H1 (cell line): ENCODE data around the gene SAT2. TPM values are rescaled to one million over a fixed set of nuclear protein-coding genes. Genes with fewer than 3 reads are reported as not detected.

Experiments used
- CHD1 ChIP-seq: IDR thresholded peaks from 2 replicates; pipeline ENCODE4 v1.6.1; 2012; ENCODE audit warnings: low read depth, low read length, improper control_type of control experiment
- CHD2 ChIP-seq: IDR thresholded peaks from 2 replicates; pipeline ENCODE4 v1.6.1; 2012; ENCODE audit warnings: low read length, improper control_type of control experiment
- CHD7 ChIP-seq: fragments of 300-600 bp; sonication (generic); IDR thresholded peaks from 2 replicates; pipeline ENCODE4 v1.7.1; 2012; ENCODE audit warnings: low read length, moderate library complexity, mild to moderate bottlenecking, inconsistent platforms; ENCODE audit not compliant: insufficient replicate concordance
- CTBP2 ChIP-seq: IDR thresholded peaks from 2 replicates; pipeline ENCODE4 v1.7.0; 2011; ENCODE audit warnings: borderline replicate concordance, mild to moderate bottlenecking, moderate library complexity, mixed read lengths, low read length; ENCODE audit not compliant: insufficient read depth, insufficient read length
- HDAC2 ChIP-seq, 2 experiments: fragments of 300-600 bp in 1 of 2; sonication (generic) in 1 of 2; IDR thresholded peaks; 2 replicates each; pipeline ENCODE4 v1.6.1; 2011 to 2012; ENCODE audit warnings: low read depth in 2 of 2, low read length in 2 of 2, mild to moderate bottlenecking in 2 of 2, moderate library complexity in 2 of 2, borderline replicate concordance in 1 of 2, inconsistent platforms in 1 of 2
- JUN ChIP-seq: IDR thresholded peaks from 2 replicates; pipeline ENCODE4 v1.6.1; 2011; ENCODE audit warnings: low read depth, mild to moderate bottlenecking, improper control_type of control experiment, low read length
- MAFK ChIP-seq: IDR thresholded peaks from 2 replicates; pipeline ENCODE4 v1.6.1; 2012; ENCODE audit warnings: low read depth, mild to moderate bottlenecking, improper control_type of control experiment, low read length
- NANOG ChIP-seq: IDR thresholded peaks from 2 replicates; pipeline ENCODE4 v1.6.1; 2011; ENCODE audit warnings: low read length, low read depth, mild to moderate bottlenecking, inconsistent platforms; ENCODE audit not compliant: insufficient read depth, poor library complexity, severe bottlenecking
- RXRA ChIP-seq: IDR thresholded peaks from 2 replicates; pipeline ENCODE4 v1.6.1; 2011; ENCODE audit warnings: low read depth, mild to moderate bottlenecking, low read length, moderate library complexity; ENCODE audit not compliant: insufficient read depth
- SAP30 ChIP-seq: fragments of 300-600 bp; sonication (generic); IDR thresholded peaks from 2 replicates; pipeline ENCODE4 v1.7.1; 2012; ENCODE audit warnings: low read length, moderate library complexity, mild to moderate bottlenecking, inconsistent platforms; ENCODE audit not compliant: insufficient read depth, insufficient replicate concordance
- SRF ChIP-seq: IDR thresholded peaks from 2 replicates; pipeline ENCODE4 v1.6.1; 2011; ENCODE audit warnings: mild to moderate bottlenecking, low read depth, low read length, moderate library complexity
- TBP ChIP-seq: IDR thresholded peaks from 2 replicates; pipeline ENCODE4 v1.6.1; 2011; ENCODE audit warnings: low read depth, low read length, improper control_type of control experiment
- polyA plus RNA-seq, 7 experiments: library from polyadenylated mRNA; depleted of rRNA in 3 of 7; stranded (reverse) in 5 of 7; unstranded in 2 of 7; fragments of >200 nt in 5 of 7; fragments of 200-250 nt in 2 of 7; gene quantifications; 1 replicate in 5 of 7; 2 replicates in 1 of 7; 4 replicates in 1 of 7; pipeline versions ENCODE4 v1.2.1 to v1.2.3, GENCODE V29; 2011 to 2013; ENCODE audit warnings: missing spikeins in 2 of 7, mixed read lengths in 2 of 7
- total RNA-seq: library from RNA; stranded (reverse); fragmentation: NEBNext Ultra II Directional; extraction: Animal tissue kit (Norgen Biotek cat#: 25700); gene quantifications from 2 replicates; pipeline ENCODE4 v1.2.1, GENCODE V29; 2021

The SAT2 gene
- total and polyA plus RNA-seq, 2 of the 8 experiments (the other 6 are each of a cell fraction or from before 2014, with no cell fraction given), result 36.4 to 72.3 TPM

GRCh38 chr17:7655541-7655840 is 27.9 kb upstream of the SAT2 start (continued):
- TF ChIP-seq CHD7, result no peak
- TF ChIP-seq MAFK, result no peak
- no peak for TF ChIP-seq CHD1
- no peak for TF ChIP-seq SAP30
- TF ChIP-seq SRF, result no peak
- TF ChIP-seq CHD2, result no peak
- no peak for TF ChIP-seq NANOG
- TF ChIP-seq JUN, result no peak
- TF ChIP-seq TBP, result no peak
- TF ChIP-seq RXRA, result no peak
- no peak for TF ChIP-seq HDAC2 (IDR thresholded peaks at IDR 0.05; ENCODE audit: borderline replicate concordance in 1 of 2, low read depth in 2 of 2, low read length in 2 of 2)
- TF ChIP-seq CTBP2, result no peak
